Cardiac muscle cell (in vitro differentiated cells and primary cell): ENCODE measurements around the gene BSG. TPM values are rescaled to one million over a fixed set of nuclear protein-coding genes. Genes with fewer than 3 reads are reported as not detected.

Experiments used
- DNase-seq, 2 donors: peaks; one replicate each; pipeline versions ENCODE4 v3.0.0 to v3.0.0-alpha.2; 2010 to 2017; ENCODE audit warnings: low read depth in 1 of 2, low spot score in 1 of 2
- H3K27ac ChIP-seq: fragments of 200-600 bp; sonication (generic); 2 replicates; pipeline ENCODE4 v1.5.1; 2016
- H3K27me3 ChIP-seq: fragments of 200-600 bp; sonication (generic); 2 replicates; pipeline ENCODE4 v1.6.0; 2016; ENCODE audit warnings: control low read depth
- H3K36me3 ChIP-seq: fragments of 200-600 bp; sonication (generic); 2 replicates; pipeline ENCODE4 v1.5.1; 2016; ENCODE audit warnings: control low read depth
- H3K4me1 ChIP-seq: fragments of 200-600 bp; sonication (generic); 2 replicates; pipeline ENCODE4 v1.8.1; 2017; ENCODE audit warnings: low read depth, mild to moderate bottlenecking, mixed run types
- H3K4me3 ChIP-seq: fragments of 200-600 bp; sonication (generic); 2 replicates; pipeline ENCODE4 v1.5.1; 2016; ENCODE audit warnings: mild to moderate bottlenecking
- H3K9me3 ChIP-seq: fragments of 200-600 bp; sonication (generic); 2 replicates; pipeline ENCODE4 v1.5.1; 2017; ENCODE audit warnings: low read depth, mild to moderate bottlenecking, control low read depth
- CTCF ChIP-seq: IDR thresholded peaks from 2 replicates; pipeline ENCODE4 v1.5.1; 2012; ENCODE audit warnings: low read depth, mild to moderate bottlenecking, low read length
- polyA plus RNA-seq: library from polyadenylated mRNA; unstranded; fragments of >200 nt; fragmentation: Nextera tagmentation; extraction: Ambion mirVana; gene quantifications from 2 replicates; pipeline ENCODE4 v1.2.1, GENCODE V29; 2016
- total RNA-seq: library from RNA; depleted of rRNA; stranded (reverse); fragments of >200 nt; gene quantifications from 2 replicates; pipeline ENCODE4 v1.2.3, GENCODE V29; 2016

The BSG gene
- total and polyA plus RNA-seq, 2 experiments from 2014 or later: 826 to 1,204 TPM

GRCh38 chr19:530134-531008 lies 42.0 kb upstream of the BSG start:
- H3K4me1 ChIP-seq: peaks cover 9% of the 10 kb centered on the region
- no peaks in the 10 kb centered on the region for H3K9me3 ChIP-seq
- no peak for TF ChIP-seq CTCF
- H3K27me3 ChIP-seq: no peaks in the 10 kb centered on the region
- DNase-seq: no peak
- H3K36me3 ChIP-seq: no peaks in the 10 kb centered on the region
- H3K27ac ChIP-seq: peak overlapping the region; percentile 93
- H3K4me3 ChIP-seq: peak overlapping the region; percentile 96

- Histone ChIP-seq H3K9me3 (no peaks in the 10 kb centered on the region), H3K4me1 (peaks cover 9% of the 10 kb centered on the region), H3K27me3 (no peaks in the 10 kb centered on the region), H3K36me3 (peaks cover 2% of the 10 kb centered on the region), H3K4me3 (peak overlapping the region; percentile 96), H3K27ac (peak overlapping the region; percentile 93)
- peak; percentile 88 to 91 for DNase-seq
- TF ChIP-seq CTCF: no peak
Measured at GRCh38 chr19:531009-531752, 41.2 kb upstream of the BSG start.

- peak in 1 of 2 donors; percentile 49 for DNase-seq
- H3K27ac ChIP-seq: peak within 1 kb of the TSS; percentile 94
Measured at GRCh38 chr19:531753-532560, 40.4 kb upstream of the BSG start, which contains the start of gene CDC34. Gene CDC34 (plus strand): TSS chr19:531760. CDS start chr19:531932, 172 bp downstream.

GRCh38 chr19:532561-533363 lies 39.6 kb upstream of the BSG start:
- Histone ChIP-seq H3K4me3 (peak overlapping the region; percentile 96), H3K36me3 (peaks cover 12% of the 10 kb centered on the region), H3K4me1 (peaks cover 9% of the 10 kb centered on the region), H3K9me3 (no peaks in the 10 kb centered on the region), H3K27me3 (no peaks in the 10 kb centered on the region), H3K27ac (peak overlapping the region; percentile 94)
- peak; percentile 65 to 68 for DNase-seq
- TF ChIP-seq CTCF: peak; percentile 56

More at GRCh38 chr19:531753-532560, 40.4 kb upstream of the BSG start, which contains the start of gene CDC34:
- H3K4me3 ChIP-seq: peak within 1 kb of the TSS; percentile 96
- TF ChIP-seq CTCF: no peak
- H3K27me3 ChIP-seq: no peaks in the 10 kb centered on the region
- H3K36me3 ChIP-seq: peaks cover 10% of the 10 kb centered on the region
- peaks cover 9% of the 10 kb centered on the region for H3K4me1 ChIP-seq
- no peaks in the 10 kb centered on the region for H3K9me3 ChIP-seq
